WTC11 (cell line): Measurements from ENCODE around the gene RHOB. TPM values are rescaled to one million over a fixed set of nuclear protein-coding genes. Genes with fewer than 3 reads are reported as not detected.

Experiments
- ATAC-seq: fragments of 200-7000 bp; cut with Tn5 transposase; 2 replicates; pipeline ENCODE4 v1.10.0; 2021; ENCODE audit warnings: mild to moderate bottlenecking, moderate library complexity
- CTCF ChIA-PET: fragments of 300-600 bp; sonication (Branson Sonifier 250); formaldehyde crosslinking; loops from one replicate; lab custom pipeline; 2021; ENCODE audit warnings: antibody characterized with exemption; lab: Charles Lee
- POLR2A ChIA-PET: fragments of 350-600 bp; sonication (Branson Sonifier 250); formaldehyde crosslinking; loops from one replicate; lab custom pipeline; 2021; ENCODE audit warnings: antibody characterized with exemption; lab: Charles Lee
- DNase-seq: peaks from one replicate; pipeline ENCODE4 v3.0.0; 2021; ENCODE audit warnings: low spot score
- H3K27ac Mint-ChIP-seq: 2 replicates; pipeline ENCODE4 v1.8.0; 2021; ENCODE audit warnings: mixed read lengths
- H3K27me3 Mint-ChIP-seq: 2 replicates; pipeline ENCODE4 v1.8.0; 2021; ENCODE audit warnings: low read depth, mild to moderate bottlenecking, moderate library complexity, mixed read lengths
- H3K36me3 Mint-ChIP-seq: 2 replicates; pipeline ENCODE4 v1.8.0; 2021; ENCODE audit warnings: mixed read lengths
- H3K4me1 Mint-ChIP-seq: 2 replicates; pipeline ENCODE4 v1.8.0; 2022; ENCODE audit warnings: mixed read lengths
- H3K4me3 Mint-ChIP-seq: 2 replicates; pipeline ENCODE4 v1.8.0; 2021; ENCODE audit warnings: mild to moderate bottlenecking, moderate library complexity, mixed read lengths
- H3K9me3 Mint-ChIP-seq: 2 replicates; pipeline ENCODE4 v1.8.0; 2021; ENCODE audit warnings: mixed read lengths
- FOXJ3 ChIP-seq: sonication (generic); formaldehyde crosslinking; IDR thresholded peaks from 2 replicates; pipeline ENCODE4 v1.9.0; 2021; ENCODE audit warnings: missing genetic modification reagents, mild to moderate bottlenecking, borderline replicate concordance
- FOXK1 ChIP-seq: sonication (generic); formaldehyde crosslinking; IDR thresholded peaks from 2 replicates; pipeline ENCODE4 v1.8.0; 2022; ENCODE audit warnings: mild to moderate bottlenecking, moderate library complexity, missing genetic modification reagents
- GABPB1 ChIP-seq: sonication (generic); formaldehyde crosslinking; IDR thresholded peaks from 2 replicates; pipeline ENCODE4 v1.8.1; 2023; ENCODE audit warnings: mild to moderate bottlenecking, missing genetic modification reagents
- MYBL2 ChIP-seq: sonication (generic); formaldehyde crosslinking; IDR thresholded peaks from 2 replicates; pipeline ENCODE4 v1.8.1; 2023; ENCODE audit warnings: mild to moderate bottlenecking, moderate library complexity, missing genetic modification reagents
- NFE2L1 ChIP-seq: sonication (generic); formaldehyde crosslinking; IDR thresholded peaks from 2 replicates; pipeline ENCODE4 v1.8.1; 2023; ENCODE audit warnings: missing genetic modification reagents
- NFYB ChIP-seq: sonication (generic); formaldehyde crosslinking; conservative IDR thresholded peaks from 2 replicates; pipeline ENCODE4 v1.8.0; 2022; ENCODE audit warnings: low read depth, missing genetic modification reagents
- RELA ChIP-seq: sonication (generic); formaldehyde crosslinking; IDR thresholded peaks from 2 replicates; pipeline ENCODE4 v1.8.1; 2022; ENCODE audit warnings: missing genetic modification reagents, mild to moderate bottlenecking, borderline replicate concordance
- RORB ChIP-seq: fragments of 250-450 bp; sonication (Bioruptor Pico); IDR thresholded peaks from 2 replicates; pipeline ENCODE4 v1.9.0; 2021; ENCODE audit warnings: mild to moderate bottlenecking
- SMAD3 ChIP-seq: sonication (generic); formaldehyde crosslinking; IDR thresholded peaks from 2 replicates; pipeline ENCODE4 v1.8.0; 2022; ENCODE audit warnings: missing genetic modification reagents, mild to moderate bottlenecking, borderline replicate concordance
- SP1 ChIP-seq: sonication (generic); formaldehyde crosslinking; conservative IDR thresholded peaks from 2 replicates; pipeline ENCODE4 v1.8.1; 2022; ENCODE audit warnings: missing genetic modification reagents
- TP53 ChIP-seq: sonication (generic); formaldehyde crosslinking; IDR thresholded peaks from 2 replicates; pipeline ENCODE4 v1.8.1; 2023; ENCODE audit warnings: mild to moderate bottlenecking, missing genetic modification reagents
- ZBTB21 ChIP-seq: sonication (generic); formaldehyde crosslinking; IDR thresholded peaks from 2 replicates; pipeline ENCODE4 v1.8.1; 2023; ENCODE audit warnings: mild to moderate bottlenecking, missing genetic modification reagents, borderline replicate concordance
- ZNF121 ChIP-seq: sonication (generic); formaldehyde crosslinking; IDR thresholded peaks from 2 replicates; pipeline ENCODE4 v1.8.0; 2023; ENCODE audit warnings: missing genetic modification reagents
- ZNF138 ChIP-seq: sonication (generic); formaldehyde crosslinking; conservative IDR thresholded peaks from 2 replicates; pipeline ENCODE4 v1.8.1; 2022; ENCODE audit warnings: mild to moderate bottlenecking, moderate library complexity, missing genetic modification reagents
- ZNF263 ChIP-seq: sonication (generic); formaldehyde crosslinking; IDR thresholded peaks from 2 replicates; pipeline ENCODE4 v1.8.1; 2022; ENCODE audit warnings: low read depth, mild to moderate bottlenecking, moderate library complexity, missing genetic modification reagents
- ZNF317 ChIP-seq: sonication (generic); formaldehyde crosslinking; IDR thresholded peaks from 2 replicates; pipeline ENCODE4 v1.8.1; 2023; ENCODE audit warnings: low read depth, mild to moderate bottlenecking, moderate library complexity, missing genetic modification reagents, borderline replicate concordance
- total RNA-seq: library from RNA; stranded (reverse); gene quantifications from 3 replicates; pipeline ENCODE4 v1.2.3, GENCODE V29; 2021
- TF ChIP-seq, protein P1 (sequence below): fragments of 200-600 bp; IDR thresholded peaks from 2 replicates; pipeline ENCODE4 v1.8.0; 2022; ENCODE audit warnings: antibody characterized with exemption
- TF ChIP-seq, protein P2 (sequence below): sonication (generic); formaldehyde crosslinking; IDR thresholded peaks from 2 replicates; pipeline ENCODE4 v1.8.0; 2023; ENCODE audit warnings: missing genetic modification reagents
- TF ChIP-seq, protein P3 (sequence below): sonication (generic); formaldehyde crosslinking; IDR thresholded peaks from 2 replicates; pipeline ENCODE4 v1.8.0; 2022; ENCODE audit warnings: mild to moderate bottlenecking, missing genetic modification reagents
- TF ChIP-seq, protein P4 (sequence below): sonication (generic); formaldehyde crosslinking; IDR thresholded peaks from 2 replicates; pipeline ENCODE4 v1.8.1; 2022; ENCODE audit warnings: mild to moderate bottlenecking, moderate library complexity, missing genetic modification reagents
- TF ChIP-seq, protein P5 (sequence below): sonication (generic); formaldehyde crosslinking; IDR thresholded peaks from 2 replicates; pipeline ENCODE4 v1.8.1; 2022; ENCODE audit warnings: mild to moderate bottlenecking, missing genetic modification reagents, moderate library complexity, borderline replicate concordance
- TF ChIP-seq, protein P6 (sequence below): sonication (generic); formaldehyde crosslinking; IDR thresholded peaks from 2 replicates; pipeline ENCODE4 v1.8.0; 2023; ENCODE audit warnings: missing genetic modification reagents, mild to moderate bottlenecking, borderline replicate concordance
- TF ChIP-seq, protein P7 (sequence below): sonication (generic); formaldehyde crosslinking; IDR thresholded peaks from 2 replicates; pipeline ENCODE4 v1.8.0; 2023; ENCODE audit warnings: mild to moderate bottlenecking, missing genetic modification reagents

The RHOB gene
- total RNA-seq, 1 experiment from 2014 or later: 20.4 TPM

DNA sequence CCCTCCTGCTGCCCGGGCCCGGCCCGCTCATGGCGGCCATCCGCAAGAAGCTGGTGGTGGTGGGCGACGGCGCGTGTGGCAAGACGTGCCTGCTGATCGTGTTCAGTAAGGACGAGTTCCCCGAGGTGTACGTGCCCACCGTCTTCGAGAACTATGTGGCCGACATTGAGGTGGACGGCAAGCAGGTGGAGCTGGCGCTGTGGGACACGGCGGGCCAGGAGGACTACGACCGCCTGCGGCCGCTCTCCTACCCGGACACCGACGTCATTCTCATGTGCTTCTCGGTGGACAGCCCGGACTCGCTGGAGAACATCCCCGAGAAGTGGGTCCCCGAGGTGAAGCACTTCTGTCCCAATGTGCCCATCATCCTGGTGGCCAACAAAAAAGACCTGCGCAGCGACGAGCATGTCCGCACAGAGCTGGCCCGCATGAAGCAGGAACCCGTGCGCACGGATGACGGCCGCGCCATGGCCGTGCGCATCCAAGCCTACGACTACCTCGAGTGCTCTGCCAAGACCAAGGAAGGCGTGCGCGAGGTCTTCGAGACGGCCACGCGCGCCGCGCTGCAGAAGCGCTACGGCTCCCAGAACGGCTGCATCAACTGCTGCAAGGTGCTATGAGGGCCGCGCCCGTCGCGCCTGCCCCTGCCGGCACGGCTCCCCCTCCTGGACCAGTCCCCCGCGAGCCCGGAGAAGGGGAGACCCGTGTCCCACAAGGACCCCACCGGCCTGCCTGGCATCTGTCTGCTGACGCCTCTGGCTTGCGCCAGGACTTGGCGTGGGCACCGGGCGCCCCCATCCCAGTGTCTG lies 767 bp downstream of the RHOB start:
- Mint-ChIP-seq H3K4me1 (peaks cover 35% of the 10 kb centered on the region), H3K36me3 (no peaks in the 10 kb centered on the region), H3K27ac (no peak overlapping the region), H3K9me3 (no peaks in the 10 kb centered on the region), H3K27me3 (peaks cover 66% of the 10 kb centered on the region), H3K4me3 (peak overlapping the region; percentile 82)
- ATAC-seq (peak; percentile 12), DNase-seq (peak; percentile 35)
- ChIA-PET POLR2A (interaction anchor here (0.6 to 3.4 kb wide), 61 partner anchors 11 to 375 kb away, joined by 3 to 42 read pairs (median 5); partner anchors contain the start of genes HS1BP3, LDAH and SDC1), CTCF (interaction anchor here (0.5 to 4.8 kb wide), 24 partner anchors 19 to 222 kb away, joined by 3 to 118 read pairs (median 6); partner anchors contain the start of genes GDF7, HS1BP3 and SDC1)
- peak; percentile 91 for TF ChIP-seq ZNF121
- peak; percentile 67; the same call in 1 of the 2 replicates for TF ChIP-seq ZBTB21 (CRISPR knock-in tag)
- no peak for TF ChIP-seq ZNF263 (CRISPR knock-in tag)
- 0 out of 2 replicates have a peak, but pooled peaks have one; percentile 49 for TF ChIP-seq ZNF138 (CRISPR knock-in tag)
- TF ChIP-seq FOXJ3 (CRISPR knock-in tag): no peak
- peak; percentile 89 for TF ChIP-seq MYBL2 (CRISPR knock-in tag)
- TF ChIP-seq NFYB (CRISPR knock-in tag): no peak
- TF ChIP-seq FOXK1 (CRISPR knock-in tag): no peak
- TF ChIP-seq, protein P1, sequence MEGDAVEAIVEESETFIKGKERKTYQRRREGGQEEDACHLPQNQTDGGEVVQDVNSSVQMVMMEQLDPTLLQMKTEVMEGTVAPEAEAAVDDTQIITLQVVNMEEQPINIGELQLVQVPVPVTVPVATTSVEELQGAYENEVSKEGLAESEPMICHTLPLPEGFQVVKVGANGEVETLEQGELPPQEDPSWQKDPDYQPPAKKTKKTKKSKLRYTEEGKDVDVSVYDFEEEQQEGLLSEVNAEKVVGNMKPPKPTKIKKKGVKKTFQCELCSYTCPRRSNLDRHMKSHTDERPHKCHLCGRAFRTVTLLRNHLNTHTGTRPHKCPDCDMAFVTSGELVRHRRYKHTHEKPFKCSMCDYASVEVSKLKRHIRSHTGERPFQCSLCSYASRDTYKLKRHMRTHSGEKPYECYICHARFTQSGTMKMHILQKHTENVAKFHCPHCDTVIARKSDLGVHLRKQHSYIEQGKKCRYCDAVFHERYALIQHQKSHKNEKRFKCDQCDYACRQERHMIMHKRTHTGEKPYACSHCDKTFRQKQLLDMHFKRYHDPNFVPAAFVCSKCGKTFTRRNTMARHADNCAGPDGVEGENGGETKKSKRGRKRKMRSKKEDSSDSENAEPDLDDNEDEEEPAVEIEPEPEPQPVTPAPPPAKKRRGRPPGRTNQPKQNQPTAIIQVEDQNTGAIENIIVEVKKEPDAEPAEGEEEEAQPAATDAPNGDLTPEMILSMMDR: no peak
- TF ChIP-seq SMAD3: no peak
- TF ChIP-seq ZNF317: no peak
- TF ChIP-seq, protein P2, sequence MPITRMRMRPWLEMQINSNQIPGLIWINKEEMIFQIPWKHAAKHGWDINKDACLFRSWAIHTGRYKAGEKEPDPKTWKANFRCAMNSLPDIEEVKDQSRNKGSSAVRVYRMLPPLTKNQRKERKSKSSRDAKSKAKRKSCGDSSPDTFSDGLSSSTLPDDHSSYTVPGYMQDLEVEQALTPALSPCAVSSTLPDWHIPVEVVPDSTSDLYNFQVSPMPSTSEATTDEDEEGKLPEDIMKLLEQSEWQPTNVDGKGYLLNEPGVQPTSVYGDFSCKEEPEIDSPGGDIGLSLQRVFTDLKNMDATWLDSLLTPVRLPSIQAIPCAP (CRISPR knock-in tag): peak; percentile 80; the same call in 1 of the 2 replicates
- TF ChIP-seq, protein P3, sequence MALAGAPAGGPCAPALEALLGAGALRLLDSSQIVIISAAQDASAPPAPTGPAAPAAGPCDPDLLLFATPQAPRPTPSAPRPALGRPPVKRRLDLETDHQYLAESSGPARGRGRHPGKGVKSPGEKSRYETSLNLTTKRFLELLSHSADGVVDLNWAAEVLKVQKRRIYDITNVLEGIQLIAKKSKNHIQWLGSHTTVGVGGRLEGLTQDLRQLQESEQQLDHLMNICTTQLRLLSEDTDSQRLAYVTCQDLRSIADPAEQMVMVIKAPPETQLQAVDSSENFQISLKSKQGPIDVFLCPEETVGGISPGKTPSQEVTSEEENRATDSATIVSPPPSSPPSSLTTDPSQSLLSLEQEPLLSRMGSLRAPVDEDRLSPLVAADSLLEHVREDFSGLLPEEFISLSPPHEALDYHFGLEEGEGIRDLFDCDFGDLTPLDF (CRISPR knock-in tag): no peak
- TF ChIP-seq TP53 (CRISPR knock-in tag): no peak
- TF ChIP-seq, protein P4, sequence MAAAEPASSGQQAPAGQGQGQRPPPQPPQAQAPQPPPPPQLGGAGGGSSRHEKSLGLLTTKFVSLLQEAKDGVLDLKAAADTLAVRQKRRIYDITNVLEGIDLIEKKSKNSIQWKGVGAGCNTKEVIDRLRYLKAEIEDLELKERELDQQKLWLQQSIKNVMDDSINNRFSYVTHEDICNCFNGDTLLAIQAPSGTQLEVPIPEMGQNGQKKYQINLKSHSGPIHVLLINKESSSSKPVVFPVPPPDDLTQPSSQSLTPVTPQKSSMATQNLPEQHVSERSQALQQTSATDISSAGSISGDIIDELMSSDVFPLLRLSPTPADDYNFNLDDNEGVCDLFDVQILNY: 0 out of 2 replicates have a peak, but pooled peaks have one; percentile 9
- TF ChIP-seq GABPB1 (CRISPR knock-in tag): 0 out of 2 replicates have a peak, but pooled peaks have one; percentile 6
- TF ChIP-seq SP1 (CRISPR knock-in tag): no peak
- TF ChIP-seq, protein P5, sequence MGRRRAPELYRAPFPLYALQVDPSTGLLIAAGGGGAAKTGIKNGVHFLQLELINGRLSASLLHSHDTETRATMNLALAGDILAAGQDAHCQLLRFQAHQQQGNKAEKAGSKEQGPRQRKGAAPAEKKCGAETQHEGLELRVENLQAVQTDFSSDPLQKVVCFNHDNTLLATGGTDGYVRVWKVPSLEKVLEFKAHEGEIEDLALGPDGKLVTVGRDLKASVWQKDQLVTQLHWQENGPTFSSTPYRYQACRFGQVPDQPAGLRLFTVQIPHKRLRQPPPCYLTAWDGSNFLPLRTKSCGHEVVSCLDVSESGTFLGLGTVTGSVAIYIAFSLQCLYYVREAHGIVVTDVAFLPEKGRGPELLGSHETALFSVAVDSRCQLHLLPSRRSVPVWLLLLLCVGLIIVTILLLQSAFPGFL (CRISPR knock-in tag): 0 out of 2 replicates have a peak, but pooled peaks have one; percentile 34
- TF ChIP-seq, protein P6, sequence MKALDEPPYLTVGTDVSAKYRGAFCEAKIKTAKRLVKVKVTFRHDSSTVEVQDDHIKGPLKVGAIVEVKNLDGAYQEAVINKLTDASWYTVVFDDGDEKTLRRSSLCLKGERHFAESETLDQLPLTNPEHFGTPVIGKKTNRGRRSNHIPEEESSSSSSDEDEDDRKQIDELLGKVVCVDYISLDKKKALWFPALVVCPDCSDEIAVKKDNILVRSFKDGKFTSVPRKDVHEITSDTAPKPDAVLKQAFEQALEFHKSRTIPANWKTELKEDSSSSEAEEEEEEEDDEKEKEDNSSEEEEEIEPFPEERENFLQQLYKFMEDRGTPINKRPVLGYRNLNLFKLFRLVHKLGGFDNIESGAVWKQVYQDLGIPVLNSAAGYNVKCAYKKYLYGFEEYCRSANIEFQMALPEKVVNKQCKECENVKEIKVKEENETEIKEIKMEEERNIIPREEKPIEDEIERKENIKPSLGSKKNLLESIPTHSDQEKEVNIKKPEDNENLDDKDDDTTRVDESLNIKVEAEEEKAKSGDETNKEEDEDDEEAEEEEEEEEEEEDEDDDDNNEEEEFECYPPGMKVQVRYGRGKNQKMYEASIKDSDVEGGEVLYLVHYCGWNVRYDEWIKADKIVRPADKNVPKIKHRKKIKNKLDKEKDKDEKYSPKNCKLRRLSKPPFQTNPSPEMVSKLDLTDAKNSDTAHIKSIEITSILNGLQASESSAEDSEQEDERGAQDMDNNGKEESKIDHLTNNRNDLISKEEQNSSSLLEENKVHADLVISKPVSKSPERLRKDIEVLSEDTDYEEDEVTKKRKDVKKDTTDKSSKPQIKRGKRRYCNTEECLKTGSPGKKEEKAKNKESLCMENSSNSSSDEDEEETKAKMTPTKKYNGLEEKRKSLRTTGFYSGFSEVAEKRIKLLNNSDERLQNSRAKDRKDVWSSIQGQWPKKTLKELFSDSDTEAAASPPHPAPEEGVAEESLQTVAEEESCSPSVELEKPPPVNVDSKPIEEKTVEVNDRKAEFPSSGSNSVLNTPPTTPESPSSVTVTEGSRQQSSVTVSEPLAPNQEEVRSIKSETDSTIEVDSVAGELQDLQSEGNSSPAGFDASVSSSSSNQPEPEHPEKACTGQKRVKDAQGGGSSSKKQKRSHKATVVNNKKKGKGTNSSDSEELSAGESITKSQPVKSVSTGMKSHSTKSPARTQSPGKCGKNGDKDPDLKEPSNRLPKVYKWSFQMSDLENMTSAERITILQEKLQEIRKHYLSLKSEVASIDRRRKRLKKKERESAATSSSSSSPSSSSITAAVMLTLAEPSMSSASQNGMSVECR (CRISPR knock-in tag): peak; percentile 42
- no peak for TF ChIP-seq RORB (CRISPR knock-in tag)
- TF ChIP-seq, protein P7, sequence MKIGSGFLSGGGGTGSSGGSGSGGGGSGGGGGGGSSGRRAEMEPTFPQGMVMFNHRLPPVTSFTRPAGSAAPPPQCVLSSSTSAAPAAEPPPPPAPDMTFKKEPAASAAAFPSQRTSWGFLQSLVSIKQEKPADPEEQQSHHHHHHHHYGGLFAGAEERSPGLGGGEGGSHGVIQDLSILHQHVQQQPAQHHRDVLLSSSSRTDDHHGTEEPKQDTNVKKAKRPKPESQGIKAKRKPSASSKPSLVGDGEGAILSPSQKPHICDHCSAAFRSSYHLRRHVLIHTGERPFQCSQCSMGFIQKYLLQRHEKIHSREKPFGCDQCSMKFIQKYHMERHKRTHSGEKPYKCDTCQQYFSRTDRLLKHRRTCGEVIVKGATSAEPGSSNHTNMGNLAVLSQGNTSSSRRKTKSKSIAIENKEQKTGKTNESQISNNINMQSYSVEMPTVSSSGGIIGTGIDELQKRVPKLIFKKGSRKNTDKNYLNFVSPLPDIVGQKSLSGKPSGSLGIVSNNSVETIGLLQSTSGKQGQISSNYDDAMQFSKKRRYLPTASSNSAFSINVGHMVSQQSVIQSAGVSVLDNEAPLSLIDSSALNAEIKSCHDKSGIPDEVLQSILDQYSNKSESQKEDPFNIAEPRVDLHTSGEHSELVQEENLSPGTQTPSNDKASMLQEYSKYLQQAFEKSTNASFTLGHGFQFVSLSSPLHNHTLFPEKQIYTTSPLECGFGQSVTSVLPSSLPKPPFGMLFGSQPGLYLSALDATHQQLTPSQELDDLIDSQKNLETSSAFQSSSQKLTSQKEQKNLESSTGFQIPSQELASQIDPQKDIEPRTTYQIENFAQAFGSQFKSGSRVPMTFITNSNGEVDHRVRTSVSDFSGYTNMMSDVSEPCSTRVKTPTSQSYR: 0 out of 2 replicates have a peak, but pooled peaks have one; percentile 19
- peak; percentile 50; the same call in 1 of the 2 replicates for TF ChIP-seq NFE2L1
- 0 out of 2 replicates have a peak, but pooled peaks have one; percentile 71 for TF ChIP-seq RELA
